GM18520 (cell line): Measurements from ENCODE around the gene ZNF2.
"Not testable (repeated sequence)": the region's sequence is repeated elsewhere in the genome, so short reads cannot be mapped to it uniquely, and the experiment has no call there.

ENCODE experiments used
- ATAC-seq: cut with Tn5 transposase; IDR thresholded peaks from one replicate; pipeline ENCODE4 v1.9.1; 2021; ENCODE audit not compliant: unreplicated experiment

Gene ZNF2

DNA sequence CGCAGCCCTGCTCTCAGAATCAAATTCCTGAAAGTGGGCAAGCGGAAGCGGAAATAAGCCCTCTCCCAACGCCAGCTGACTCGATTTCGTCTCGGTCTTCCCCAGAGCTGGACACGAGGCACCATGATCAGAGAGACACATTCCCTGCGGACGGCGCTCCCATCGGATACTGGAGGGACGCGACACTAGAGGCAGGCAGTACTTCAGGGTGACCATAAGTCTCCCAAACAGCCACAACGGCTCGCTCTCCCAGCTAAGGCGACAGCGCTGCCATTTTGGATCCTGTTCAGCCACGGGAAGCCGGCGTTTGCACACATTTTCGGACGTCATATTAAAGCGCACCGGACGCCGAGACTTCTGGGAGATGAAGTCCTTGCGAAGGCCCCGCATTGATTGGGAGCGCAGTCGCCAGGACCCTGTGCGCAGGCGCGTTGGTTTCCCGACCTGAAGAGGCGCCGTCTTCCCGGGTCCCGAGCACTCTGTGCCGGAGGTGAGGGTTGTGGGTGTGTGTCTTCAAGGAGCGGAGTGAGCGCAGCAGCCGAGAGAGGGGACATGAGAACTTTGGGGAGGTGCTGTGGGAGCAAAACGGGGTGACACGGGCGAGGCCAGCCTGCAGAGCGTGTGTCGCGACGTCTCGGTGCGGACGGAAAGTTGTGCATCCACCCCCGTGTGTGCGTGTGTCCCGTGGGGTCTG, at the start of gene ZNF2:
ZNF2 (plus strand) TSS at position 439 of the 694 bp plus-strand sequence. CDS start 10,418 bp downstream, outside the sequence.
- ATAC-seq, result peak; percentile 90

GRCh38 chr2:95121093-95121406, 44.6 kb upstream of the ZNF2 start:
- no peak for ATAC-seq

DNA sequence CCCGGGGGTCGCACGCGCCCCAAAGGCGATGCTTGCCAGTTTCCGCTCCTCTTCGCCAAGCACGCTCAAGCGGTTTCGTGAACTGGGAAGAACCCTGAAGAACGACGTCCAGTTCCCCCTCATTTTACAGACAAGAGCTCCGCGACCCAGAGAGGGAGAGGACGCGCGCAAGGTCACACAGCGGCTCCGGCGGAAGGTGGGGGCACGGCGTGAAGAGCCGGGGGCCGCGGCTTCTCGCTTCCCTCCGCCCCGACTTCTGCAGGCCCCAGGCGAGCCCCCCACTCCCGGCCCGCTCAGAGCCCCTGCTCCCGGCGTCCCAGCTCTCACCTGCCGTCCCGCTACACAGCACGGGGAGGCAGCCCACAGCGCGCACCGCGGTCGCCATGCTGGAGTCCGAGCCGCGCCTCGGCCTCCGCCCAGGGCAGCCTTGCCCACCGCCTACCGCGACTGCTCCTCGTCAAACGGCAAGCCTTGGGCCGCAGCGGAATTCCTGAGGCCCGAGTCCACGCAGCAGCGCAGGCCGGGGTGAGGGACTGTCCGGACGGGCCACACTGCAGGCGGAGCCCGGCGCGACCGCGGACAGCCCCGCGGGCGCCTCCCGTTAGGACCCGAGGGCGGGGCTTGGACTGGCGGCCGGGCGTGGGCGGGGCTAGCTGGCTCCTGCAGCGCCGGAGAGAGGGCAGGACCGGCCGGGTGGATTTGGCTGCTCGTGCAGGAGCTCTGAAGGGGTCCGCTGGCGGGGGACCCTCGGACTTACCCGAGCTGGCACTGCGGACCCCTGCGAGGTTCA, 44.0 kb upstream of the ZNF2 start, which contains the start of gene MRPS5:
MRPS5 (minus strand) TSS at position 402 of the 790 bp plus-strand sequence; CDS start at position 385, 17 bp downstream.
- peak; percentile 88 for ATAC-seq

DNA sequence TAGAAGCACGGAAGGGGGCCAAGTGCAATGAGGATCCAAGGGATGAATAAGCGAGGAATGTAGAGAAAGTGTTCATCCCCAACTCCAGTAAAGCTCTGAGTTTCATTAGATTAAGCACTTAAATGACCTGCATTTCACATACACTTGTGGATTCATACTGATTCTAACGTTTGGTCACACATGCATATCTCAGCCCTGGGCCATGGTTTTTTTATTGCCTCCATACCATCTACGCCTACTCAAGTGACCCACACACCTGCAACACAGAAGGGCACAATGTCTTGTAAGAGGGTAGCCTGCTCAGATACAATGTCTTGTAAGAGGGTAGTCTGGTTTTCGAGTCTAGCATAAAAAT, 43.4 kb upstream of the ZNF2 start:
- ATAC-seq, result peak; percentile 7

- ATAC-seq, result no peak
Observed at GRCh38 chr2:95138702-95139101, 26.9 kb upstream of the ZNF2 start.

GRCh38 chr2:95143838-95144237, 21.8 kb upstream of the ZNF2 start:
- ATAC-seq, result no peak

GRCh38 chr2:95149397-95149984, 16.1 kb upstream of the ZNF2 start:
- ATAC-seq, result no peak

- no peak for ATAC-seq
Observed at GRCh38 chr2:95158441-95158840, 7.2 kb upstream of the ZNF2 start.

GRCh38 chr2:95158891-95159619, 6.6 kb upstream of the ZNF2 start:
- peak; percentile 17 for ATAC-seq

DNA sequence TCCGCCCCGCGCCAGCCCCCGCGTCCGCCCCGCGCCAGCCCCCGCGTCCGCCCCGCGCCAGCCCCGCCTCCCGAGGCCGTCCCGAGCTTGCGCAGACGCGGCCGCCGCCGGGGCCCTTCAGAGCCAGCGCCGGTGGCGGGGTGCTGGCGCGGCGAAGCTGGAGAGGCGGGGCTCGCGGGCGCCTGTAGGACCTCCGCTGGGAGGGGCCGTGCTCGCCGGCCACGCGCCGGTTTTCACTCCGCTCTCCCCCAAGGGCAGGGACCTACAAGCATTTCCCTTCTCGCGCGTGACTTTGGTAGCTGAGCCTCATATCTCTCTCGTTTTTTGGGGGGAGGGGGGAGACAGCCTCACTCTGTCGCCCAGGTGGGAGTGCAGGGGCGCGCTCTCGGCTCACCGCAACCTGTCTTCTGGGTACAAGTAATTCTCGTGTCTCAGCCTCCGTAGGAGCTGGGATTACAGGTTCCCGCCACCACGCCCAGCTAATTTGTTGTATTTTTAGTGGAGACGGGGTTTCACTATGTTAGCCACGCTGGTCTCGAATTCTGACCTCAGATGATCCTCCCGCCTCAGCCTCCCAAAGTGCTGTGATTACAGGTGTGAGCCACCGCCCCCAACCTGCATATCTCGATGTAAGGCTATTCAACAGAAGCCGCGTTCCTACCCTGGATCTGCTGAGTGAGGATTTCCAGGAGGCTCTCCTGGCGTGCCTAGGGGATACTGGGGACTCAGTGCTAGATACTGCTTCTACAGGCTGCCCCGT, 5.7 kb upstream of the ZNF2 start, which contains the start of gene ZNF514:
ZNF514 (minus strand) TSS at position 159 of the 760 bp plus-strand sequence. CDS start 6,595 bp downstream, outside the sequence.
- ATAC-seq, result peak; percentile 83

DNA sequence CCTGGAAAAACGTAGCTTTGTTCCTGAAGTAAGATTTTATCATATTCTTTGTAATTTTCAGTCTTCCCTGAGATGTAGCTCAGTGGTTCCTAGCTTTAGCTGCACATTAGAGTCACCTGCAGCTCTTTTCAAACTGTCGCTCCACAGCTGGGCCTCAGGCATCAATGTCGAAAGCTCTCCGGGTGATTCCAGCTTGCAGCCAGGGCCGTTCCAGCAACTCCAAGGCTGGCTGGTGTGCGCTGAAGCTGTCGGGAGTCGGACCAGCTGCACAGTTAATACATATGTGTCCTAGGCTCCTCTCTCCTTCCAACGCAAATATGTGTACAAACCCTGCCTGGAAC, 609 bp upstream of the ZNF2 start:
- ATAC-seq, result no peak

DNA sequence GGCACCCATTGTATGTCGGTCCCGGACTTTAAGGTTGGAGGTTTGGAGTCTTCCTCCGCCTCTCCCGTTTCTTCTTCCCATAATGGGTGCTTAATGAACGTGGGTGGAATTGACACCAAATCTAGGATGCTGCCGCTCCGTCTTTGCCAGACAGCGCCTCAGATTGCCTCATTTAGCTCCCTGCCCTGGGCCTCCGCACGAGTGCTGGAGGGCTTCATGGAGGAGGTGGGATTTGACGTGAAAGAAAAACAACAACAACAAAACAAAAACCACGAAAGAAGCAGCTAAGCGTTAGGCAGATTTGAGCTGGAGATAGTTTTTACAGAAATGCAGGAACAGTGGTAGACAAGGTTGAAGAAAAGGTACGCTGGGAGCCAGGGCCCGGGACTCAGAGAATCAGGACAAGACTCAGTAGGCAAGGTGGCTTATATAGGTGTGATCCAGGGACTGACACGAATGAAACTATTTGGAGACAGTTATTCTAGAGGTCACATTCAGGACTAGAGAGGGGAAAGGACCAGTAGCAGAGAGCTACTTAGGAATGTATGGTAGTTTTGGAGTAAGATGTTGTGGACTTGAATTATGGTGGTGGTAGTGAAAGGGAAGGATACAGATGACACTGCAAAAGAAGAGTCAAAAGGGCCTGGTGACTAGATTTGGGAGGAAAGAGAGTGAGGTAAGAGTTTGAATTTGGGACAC, 605 bp downstream of the ZNF2 start:
- ATAC-seq, result peak; percentile 3

- no peak for ATAC-seq
Observed at GRCh38 chr2:95171902-95172301, 6.3 kb downstream of the ZNF2 start.

DNA sequence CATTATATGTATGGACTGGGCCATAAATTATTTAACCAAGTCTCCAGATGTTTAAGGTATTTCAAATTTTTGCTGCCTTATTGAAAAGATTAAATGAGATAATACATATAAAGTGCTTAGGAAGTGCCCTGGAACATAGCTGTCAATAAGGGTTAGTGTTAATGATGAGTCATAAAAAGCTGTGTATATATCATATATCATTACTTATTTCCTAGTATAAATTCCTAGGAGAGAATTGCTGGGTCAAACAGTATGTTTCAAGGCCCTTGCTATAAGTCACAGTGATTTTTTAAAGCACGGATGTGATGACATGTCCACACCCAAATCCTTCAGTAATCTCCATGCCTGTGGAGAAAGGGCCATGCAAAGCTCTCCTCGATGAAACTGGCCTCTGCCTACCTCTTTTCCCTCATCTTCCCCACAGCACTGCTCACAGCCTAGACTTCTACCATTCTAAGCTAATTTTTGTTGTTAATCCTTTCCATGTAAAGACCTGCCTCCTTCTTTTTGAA, 8.5 kb downstream of the ZNF2 start:
- no peak for ATAC-seq

DNA sequence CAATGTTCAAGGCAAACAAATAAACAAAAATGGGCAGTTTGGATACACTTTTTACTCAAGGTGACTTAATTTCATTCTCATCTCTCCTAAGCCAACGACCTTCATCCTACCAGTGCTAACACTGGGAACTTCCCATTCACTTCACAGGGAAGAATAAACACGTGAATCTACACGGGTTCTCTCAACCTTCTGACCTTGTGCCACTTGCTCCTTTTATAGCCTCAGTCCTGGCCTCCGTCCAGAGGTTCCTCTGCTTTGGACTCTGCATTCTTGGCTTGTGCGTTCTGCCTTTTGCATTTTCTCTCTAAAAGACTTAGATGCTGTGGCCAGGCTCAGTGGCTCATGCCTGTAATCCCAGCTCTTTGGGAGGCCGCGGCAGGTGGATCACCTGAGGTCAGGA, 13.8 kb downstream of the ZNF2 start:
- no peak for ATAC-seq

DNA sequence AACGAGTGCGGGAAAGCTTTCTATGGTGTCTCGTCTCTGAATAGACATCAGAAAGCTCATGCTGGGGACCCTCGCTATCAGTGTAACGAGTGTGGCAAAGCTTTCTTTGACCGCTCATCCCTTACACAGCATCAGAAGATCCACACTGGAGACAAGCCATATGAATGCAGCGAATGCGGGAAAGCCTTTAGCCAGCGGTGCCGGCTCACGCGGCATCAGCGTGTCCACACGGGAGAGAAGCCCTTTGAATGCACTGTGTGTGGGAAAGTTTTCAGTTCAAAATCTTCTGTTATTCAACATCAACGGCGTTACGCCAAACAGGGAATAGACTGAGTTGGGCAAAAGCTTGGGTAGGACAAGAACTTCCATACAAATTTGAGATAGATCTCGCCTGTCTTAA, 16.2 kb downstream of the ZNF2 start:
- no peak for ATAC-seq

GRCh38 chr2:95185197-95185596, 19.6 kb downstream of the ZNF2 start:
- ATAC-seq, result no peak

DNA sequence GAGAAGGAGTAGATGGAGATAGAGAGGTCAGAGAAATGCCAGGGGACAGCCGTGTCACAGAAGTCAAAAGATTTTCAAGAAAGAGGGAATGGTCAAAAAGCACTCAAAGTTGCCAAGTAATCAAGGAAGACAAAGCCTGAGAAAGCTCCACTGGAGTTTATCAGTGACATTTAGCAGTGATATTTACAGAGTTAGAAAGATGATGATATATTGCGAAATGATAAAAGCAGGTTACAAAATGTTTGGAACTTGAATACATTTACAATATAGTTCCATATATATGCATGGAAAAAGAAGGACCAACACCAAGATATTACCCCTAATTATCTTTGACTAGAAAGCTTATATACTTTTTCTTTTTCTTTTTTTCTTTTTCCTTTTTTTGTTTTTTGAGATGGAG, 20.4 kb downstream of the ZNF2 start:
- no peak for ATAC-seq

DNA sequence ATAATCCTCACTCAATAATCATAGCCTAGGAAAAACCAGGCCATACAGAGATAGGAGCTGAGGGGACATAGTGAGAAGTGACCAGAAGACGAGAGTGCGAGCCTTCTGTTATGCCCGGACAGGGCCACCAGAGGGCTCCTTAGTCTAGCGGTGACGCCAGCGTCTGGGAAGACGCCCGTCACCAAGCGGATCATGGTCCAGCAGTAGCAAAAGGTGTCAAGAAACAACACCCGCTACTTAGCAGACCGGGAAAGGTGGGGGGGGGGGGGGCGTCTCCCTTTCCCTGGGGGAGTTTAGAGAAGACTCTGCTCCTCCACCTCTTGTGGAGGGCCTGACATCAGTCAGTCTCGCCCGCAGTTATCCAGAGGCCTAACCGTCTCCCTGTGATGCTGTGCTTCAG, 27.3 kb downstream of the ZNF2 start:
- not testable (repeated sequence) for ATAC-seq

GRCh38 chr2:95203911-95204310, 38.3 kb downstream of the ZNF2 start:
- ATAC-seq, result no peak
